HG03469 (cell line): Measurements from ENCODE around the gene TMPRSS9.
"Not testable (repeated sequence)": the region's sequence is repeated elsewhere in the genome, so short reads cannot be mapped to it uniquely, and the experiment has no call there.

ENCODE experiments used
- ATAC-seq: cut with Tn5 transposase; IDR thresholded peaks from one replicate; pipeline ENCODE4 v1.9.1; 2021; ENCODE audit warnings: mild to moderate bottlenecking, moderate library complexity, moderate number of reproducible peaks; ENCODE audit not compliant: unreplicated experiment

The TMPRSS9 gene

GRCh38 chr19:2416321-2417097 is 56.4 kb downstream of the TMPRSS9 start:
- ATAC-seq: no peak

GRCh38 chr19:2417436-2417835 is 57.4 kb downstream of the TMPRSS9 start:
- not testable (repeated sequence) for ATAC-seq

- no peak for ATAC-seq
Observed at GRCh38 chr19:2417881-2418406, 57.9 kb downstream of the TMPRSS9 start.

- ATAC-seq: no peak
Observed at GRCh38 chr19:2419754-2420153, 59.7 kb downstream of the TMPRSS9 start.

- no peak for ATAC-seq
Observed at GRCh38 chr19:2420490-2420889, 60.4 kb downstream of the TMPRSS9 start.

- ATAC-seq: no peak
Observed at GRCh38 chr19:2421581-2422306, 61.7 kb downstream of the TMPRSS9 start.

- ATAC-seq: no peak
Observed at GRCh38 chr19:2423071-2423914, 63.2 kb downstream of the TMPRSS9 start.

GRCh38 chr19:2423915-2424685 is 64.0 kb downstream of the TMPRSS9 start:
- no peak for ATAC-seq

GRCh38 chr19:2424686-2425621 is 64.9 kb downstream of the TMPRSS9 start:
- ATAC-seq: no peak

- no peak for ATAC-seq
Observed at GRCh38 chr19:2425622-2426581, 65.8 kb downstream of the TMPRSS9 start.

- ATAC-seq: no peak
Observed at GRCh38 chr19:2426611-2427428, 66.8 kb downstream of the TMPRSS9 start.

- ATAC-seq: peak; percentile 55
Observed at GRCh38 chr19:2427429-2428320, 67.6 kb downstream of the TMPRSS9 start, which contains the start of gene TIMM13. TIMM13 (minus strand) TSS chr19:2427586; CDS start chr19:2427533, 53 bp downstream.

GRCh38 chr19:2428321-2428690 is 68.2 kb downstream of the TMPRSS9 start:
- no peak for ATAC-seq

GRCh38 chr19:2428756-2429711 is 69.0 kb downstream of the TMPRSS9 start:
- ATAC-seq: no peak

- ATAC-seq: no peak
Observed at GRCh38 chr19:2429917-2430535, 70.0 kb downstream of the TMPRSS9 start.
